ENCODE results near the gene NR2C1.

The NR2C1 gene

DNA sequence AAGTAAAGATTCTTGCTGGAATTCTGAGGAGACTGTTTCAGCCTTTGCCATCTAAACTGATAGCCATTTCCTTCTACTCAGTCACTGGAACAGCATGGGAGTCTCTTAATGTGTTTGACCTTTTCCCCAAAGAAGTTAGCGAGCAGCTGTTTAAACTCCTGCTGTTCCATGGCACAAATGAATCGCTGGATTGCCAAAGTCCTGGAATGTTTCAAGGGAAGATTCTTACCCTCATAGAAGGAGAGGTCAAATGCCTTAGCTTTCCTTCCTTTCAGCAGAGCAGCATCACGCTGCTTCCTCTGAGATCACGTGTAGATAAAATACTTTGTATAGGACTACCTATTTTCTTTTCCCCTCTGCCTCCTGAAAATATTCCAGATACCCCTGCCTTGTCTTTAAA, 10.5 kb upstream of the NR2C1 start:
- DNase-seq: peak; percentile 32

DNA sequence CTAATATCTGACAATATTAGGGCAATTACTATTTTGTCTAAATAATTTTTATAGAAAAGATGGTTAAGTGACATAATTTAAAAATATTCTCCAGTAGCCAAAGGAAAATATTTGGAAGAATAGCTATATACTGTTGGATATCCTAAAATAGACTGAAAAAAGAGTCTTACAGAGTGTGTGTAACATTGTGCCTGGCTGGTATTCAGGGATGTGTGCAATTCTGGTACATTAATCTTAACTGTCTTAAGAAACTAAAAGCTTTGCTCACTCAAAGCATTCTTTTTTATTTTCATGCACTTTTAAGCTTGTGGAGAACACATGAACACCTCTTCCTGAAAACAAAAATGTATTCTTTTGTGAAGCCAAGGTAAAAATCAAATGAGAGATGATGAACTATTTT, 10.1 kb upstream of the NR2C1 start:
- DNase-seq: no peak

- no peak for DNase-seq
These were observed 3.9 kb upstream of the NR2C1 start for GRCh38 chr12:95077341-95077740.

DNA sequence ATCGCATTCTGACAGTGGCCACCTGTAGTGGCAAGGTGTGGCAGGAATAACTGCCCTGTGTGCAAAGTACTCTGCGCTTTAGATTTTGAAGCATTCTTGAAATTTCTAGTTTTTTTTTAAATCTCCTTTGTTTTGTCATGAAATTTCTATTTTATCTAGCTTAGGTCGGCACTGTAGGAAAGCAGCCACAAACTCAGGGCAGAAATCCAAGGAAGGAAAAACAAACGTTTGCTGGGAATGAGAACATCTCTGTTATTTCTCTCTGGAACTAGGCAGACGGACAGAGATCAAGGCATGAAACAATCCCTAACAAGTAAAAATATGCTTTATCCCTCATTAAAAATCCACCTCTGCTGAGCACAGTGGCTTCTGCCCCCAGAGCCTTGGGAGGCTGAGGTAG, 1.3 kb upstream of the NR2C1 start:
- peak; percentile 3 for DNase-seq

DNA sequence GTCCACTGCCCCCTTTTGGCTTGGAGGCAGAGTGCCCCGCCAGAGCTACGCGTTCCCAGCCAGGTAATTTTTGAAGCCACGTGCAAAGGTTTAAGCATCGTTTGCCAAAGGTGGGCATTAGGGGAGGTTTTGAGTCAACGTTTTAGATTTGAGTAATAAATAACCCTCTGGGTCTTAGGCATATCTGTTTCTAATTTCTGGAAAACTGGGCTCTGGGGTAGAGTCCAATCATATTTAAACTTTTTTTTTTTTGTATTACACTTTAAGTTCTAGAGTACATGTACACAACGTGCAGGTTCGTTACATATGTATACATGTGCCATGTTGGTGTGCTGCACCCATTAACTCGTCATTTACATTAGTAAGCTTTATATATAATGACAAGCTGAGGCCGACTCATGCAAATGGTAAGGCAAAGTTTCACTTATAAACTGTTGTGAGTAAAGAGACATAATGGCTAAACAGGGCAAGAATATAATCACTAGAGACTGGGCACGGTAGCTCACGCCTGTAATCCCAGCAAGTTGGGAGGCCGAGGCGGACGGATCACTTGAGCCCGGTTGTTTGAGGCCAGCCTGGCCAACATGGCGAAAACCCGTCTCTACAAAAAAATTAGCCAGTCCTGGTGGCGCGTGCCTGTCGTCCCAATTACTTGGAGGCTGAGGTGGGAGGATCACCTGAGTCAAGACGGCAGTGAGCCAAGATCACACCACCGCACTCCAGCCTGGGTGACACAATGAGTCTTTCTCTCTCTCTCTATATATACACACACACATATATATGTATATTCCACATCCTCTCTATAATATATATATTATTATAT, 491 bp upstream of the NR2C1 start:
- no peak for DNase-seq

DNA sequence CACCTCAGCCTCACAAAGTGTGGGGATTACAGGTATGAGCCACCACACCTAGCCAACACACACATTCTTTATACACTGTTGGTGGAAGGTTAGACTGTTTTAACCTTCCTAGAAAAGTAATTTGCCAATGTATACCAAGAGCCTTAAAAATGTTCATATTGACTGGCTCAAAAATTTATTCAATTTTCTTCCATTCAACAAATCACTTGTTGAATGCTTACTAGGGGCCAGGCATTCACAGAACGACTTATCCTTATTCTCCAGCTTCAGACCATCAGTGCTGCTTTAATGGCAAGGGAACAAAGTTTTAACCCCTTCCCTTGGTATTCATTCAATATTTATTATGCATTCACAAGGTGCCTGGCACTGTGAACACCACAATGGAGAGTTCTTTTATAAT, 3.0 kb downstream of the NR2C1 start:
- DNase-seq: no peak

DNA sequence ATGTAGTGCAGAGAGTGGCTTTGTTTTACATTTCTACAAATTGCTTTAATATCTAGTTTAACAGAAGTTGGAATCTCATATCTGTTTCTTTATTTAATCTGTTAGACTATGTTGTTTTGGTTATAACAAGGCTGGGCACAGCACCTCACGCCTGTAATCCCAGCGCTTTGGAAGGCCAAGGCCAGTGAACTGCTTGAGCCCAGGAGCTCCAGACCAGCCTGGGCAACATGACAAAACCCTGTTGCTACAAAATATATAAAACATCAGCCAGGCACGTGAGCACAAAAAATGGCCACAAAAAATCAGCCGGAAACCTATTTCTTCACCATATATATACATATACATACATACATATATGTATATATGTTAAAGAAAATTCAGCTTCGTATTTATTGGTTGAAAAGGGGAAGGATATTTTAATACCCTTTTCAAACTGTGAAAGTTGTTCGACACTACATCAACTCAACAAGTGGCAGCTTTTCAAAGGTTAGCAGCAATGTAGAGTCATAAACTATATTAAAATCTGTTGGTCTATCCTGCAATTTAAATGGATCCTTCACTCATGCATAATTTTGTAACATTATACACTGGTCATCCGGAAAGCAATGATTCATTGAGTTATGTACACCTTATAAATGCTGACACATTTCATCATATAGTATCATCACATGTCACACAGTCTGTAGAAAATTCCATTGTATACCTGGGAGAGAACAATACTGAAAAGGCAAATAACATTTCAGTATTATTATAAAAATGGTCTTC, 7.1 kb downstream of the NR2C1 start:
- DNase-seq: no peak

DNA sequence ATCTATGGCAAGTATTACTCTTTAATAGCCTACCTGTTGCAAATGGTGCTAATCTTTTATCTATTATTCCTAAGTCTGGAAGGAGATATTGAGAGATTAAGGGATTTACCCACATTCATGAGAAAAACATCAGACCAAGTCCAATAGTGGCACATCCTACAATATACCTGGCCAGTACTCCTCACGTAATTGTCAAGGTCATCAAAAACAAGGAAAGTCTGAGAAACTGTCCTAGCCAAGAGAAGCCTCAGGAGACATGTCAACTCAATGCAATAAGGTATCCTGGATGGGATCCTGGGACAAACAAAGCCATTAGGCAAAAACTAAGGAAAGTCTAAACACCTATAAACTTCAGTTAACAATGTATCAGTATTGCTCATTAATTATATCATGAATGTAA, 12.5 kb downstream of the NR2C1 start:
- no peak for DNase-seq

DNA sequence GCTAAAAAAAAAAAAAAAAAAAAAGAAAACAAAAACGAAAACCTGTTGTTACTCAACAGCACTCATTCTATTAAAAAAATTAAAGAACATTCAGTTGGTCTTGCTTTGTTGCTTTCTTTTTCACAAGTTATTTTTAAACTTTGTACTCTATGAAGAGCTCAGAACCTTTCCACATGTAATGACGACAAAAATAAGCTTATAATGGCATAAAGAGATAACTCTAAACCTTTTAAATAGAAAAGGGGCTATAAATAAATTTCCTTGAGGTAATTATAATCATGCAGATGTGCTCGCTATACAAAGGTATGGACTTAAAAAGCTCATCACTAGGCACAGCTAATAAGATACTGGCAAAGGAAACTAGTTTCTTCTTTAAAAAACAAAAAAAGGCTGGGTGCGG, 13.4 kb downstream of the NR2C1 start:
- DNase-seq: no peak

- DNase-seq: no peak
These were observed 16.0 kb downstream of the NR2C1 start for GRCh38 chr12:95057424-95057823.

DNA sequence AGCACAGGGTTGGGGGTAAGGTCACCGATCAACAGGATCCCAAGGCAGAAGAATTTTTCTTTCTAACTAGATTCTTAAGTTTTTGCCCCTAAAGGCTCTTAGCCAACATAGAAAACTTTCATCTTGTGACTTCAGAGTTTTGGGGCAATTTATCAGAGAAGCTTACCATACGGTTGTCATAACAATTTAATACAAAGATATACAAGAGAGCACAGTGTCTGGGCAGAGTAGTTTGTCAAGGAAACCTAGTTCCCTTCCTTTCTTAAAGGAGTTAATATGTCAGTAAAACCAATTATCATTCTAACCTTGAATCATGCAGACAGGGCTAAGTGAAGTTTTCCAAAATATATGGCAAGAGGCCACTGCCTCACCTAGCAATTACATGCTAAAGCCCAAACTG, 18.4 kb downstream of the NR2C1 start:
- no peak for DNase-seq

DNA sequence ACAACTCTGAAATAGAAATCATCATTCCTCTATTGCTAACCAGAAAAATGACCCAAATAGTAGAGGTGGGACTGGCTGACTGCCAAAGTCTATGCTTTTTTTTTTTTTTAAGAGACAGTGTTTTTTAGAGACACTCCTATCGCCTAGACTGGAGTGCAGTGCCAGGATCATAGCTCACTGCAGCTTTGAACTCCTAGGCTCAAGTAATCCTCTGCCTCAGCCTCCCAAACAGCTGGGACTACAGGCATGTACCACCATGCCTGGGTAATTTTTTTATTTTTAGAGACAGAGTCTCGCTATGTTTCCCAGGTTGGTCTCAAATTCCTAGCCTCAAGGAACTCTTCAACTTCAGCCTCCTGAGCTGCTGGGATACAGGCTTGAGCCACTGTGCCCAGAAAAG, 19.2 kb downstream of the NR2C1 start:
- no peak for DNase-seq

DNA sequence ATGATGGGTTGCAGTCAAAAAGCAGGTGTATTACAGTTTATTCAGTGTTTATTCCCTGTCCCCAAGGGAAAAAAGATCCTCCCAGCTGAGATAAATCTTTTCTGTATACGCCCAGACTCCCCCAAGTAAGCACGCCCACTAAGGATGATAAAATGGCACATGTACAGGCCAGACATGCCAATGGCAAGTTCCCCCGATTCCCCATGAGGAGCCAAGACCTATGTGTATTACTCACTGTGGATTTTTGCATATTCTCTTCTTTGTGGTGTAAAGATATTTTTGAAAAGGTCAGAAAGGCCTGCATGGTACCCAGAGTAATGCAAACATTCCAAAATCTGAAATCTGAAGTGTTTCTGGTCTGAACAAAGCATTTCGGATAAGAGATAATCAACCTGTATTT, 22.2 kb downstream of the NR2C1 start:
- DNase-seq: no peak

DNA sequence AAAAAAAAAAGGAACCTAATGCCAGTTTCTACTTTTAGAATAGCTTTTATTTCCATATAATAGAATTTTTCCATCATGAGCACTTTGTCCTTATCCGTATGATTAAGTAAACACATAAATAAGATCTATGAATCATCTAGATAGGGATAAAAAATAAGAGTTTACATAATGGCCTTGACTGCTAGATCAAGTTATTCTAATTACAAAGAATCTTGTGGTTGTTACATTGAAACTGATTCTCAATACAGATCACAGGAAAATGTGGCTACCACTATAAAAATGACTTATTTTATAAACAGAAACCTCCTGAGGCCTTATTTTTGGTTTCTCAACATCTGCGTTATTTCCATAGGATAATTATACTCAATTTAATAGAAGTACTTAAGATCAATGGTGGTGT, 35.5 kb downstream of the NR2C1 start:
- DNase-seq: no peak

DNA sequence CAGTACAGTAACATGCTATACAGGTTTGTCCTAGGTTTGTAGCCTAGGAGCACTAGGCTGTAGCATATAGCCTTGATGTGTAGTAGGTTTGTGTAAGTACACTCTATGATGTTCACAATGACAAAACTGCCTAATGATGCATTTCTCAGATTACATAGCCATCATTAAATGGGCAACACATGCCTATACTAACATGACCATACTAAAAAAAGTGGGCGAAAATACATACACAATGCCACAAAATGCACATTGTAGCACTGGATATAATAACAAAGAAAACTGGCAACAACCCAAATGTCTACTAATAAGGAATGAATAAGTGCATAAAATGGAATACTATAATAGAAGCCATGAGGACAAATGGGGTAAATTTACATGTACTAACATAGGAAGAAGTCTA, 38.7 kb downstream of the NR2C1 start:
- DNase-seq: no peak

DNA sequence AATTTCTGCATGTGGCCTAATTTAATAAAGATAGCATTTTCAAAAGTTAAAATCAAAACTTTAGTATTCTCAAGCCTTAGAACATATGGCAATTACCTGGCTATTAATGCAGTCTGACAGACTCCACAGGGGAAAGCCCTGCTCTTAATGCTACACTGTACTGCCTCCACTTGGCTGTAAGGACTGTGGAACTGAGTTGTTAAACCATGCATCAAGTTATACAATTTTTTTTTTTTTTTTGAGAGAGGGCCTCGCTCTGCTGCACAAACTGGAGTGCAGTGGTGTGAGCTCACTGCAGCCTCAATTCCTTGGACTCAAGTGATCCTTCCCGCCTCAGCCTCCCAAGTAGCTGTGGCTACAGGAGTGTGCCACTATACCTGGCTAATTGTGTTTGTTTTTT, 50.9 kb downstream of the NR2C1 start:
- DNase-seq: no peak

GRCh38 chr12:95017482-95017881, 55.9 kb downstream of the NR2C1 start:
- DNase-seq: no peak

DNA sequence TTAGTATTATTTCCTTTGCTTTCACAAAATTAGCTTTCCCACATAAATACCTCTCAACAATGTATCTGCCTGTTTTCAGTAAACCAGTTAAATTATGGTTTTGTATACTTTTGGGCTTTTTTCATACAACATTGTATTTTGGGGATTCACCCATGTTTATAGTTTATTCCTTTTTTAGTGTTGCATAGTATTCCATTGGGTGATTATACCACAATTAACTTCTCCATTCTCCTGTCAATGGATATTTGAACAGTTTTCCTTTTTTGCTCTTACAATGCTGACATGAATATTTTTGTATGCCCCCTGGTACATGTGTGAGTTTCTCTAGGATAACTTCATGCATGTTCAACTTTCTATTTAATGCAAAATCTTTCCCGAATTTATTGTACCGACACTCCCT, 57.3 kb downstream of the NR2C1 start:
- DNase-seq: no peak

DNA sequence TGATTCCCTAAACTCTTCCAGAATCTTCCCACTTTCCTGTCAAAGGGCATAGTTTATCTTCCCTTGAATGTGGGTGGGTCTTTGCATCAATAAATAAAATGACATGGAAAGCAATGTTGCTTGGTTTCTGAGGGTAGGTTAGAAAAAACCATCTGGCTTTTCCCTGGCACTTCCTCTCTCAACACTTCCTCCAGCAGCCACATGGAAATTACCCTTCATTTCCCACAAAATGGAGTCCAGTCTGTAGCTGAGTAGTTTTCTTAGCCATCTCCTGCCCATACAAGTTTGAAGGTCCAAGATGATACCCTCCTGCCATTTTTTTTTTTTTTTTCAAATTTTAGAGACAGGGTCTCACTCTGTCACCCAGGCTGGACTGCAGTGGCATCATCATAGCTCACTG, 58.9 kb downstream of the NR2C1 start:
- DNase-seq: no peak

- no peak for DNase-seq
These were observed 67.2 kb downstream of the NR2C1 start for GRCh38 chr12:95006206-95006605.

- no peak for DNase-seq
These were observed 68.8 kb downstream of the NR2C1 start for GRCh38 chr12:95004610-95005009.

- no peak for DNase-seq
These were observed 69.5 kb downstream of the NR2C1 start for GRCh38 chr12:95003921-95004272.

GRCh38 chr12:95003213-95003920, 70.1 kb downstream of the NR2C1 start, which contains the start of gene NDUFA12:
TSS of gene NDUFA12 (minus strand) at chr12:95003697. CDS start at chr12:95003680, 17 bp downstream.
- DNase-seq: peak; percentile 95

DNA sequence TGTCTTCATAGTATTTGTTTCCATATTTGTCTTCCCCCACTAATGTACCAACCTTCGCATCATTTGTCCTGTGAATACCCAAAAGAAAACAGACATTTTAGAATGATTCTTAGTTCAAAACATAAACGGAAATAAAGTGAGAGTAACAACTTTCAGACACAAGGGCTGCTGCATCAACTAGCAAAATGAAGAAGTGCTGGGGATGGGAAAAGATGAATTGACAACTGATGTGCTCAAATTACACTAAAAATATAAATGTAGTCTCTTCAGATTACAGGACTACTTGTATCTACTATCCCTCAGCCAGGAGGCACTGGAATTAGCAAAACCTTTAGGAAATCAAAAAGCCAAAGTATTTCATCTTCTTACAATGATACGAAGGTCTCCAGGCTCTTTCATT, 70.7 kb downstream of the NR2C1 start:
- DNase-seq: no peak

Data from midbrain (tissue), 1 donor.